WTC11 (cell line): ENCODE results near the gene CLEC20A. TPM values are rescaled to one million over a fixed set of nuclear protein-coding genes. Genes with fewer than 3 reads are reported as not detected.

Source experiments
- ATAC-seq: fragments of 200-7000 bp; cut with Tn5 transposase; 2 replicates; pipeline ENCODE4 v1.10.0; 2021; ENCODE audit warnings: mild to moderate bottlenecking, moderate library complexity
- CTCF ChIA-PET: fragments of 300-600 bp; sonication (Branson Sonifier 250); formaldehyde crosslinking; loops from one replicate; lab custom pipeline; 2021; ENCODE audit warnings: antibody characterized with exemption; lab: Charles Lee
- POLR2A ChIA-PET: fragments of 350-600 bp; sonication (Branson Sonifier 250); formaldehyde crosslinking; loops from one replicate; lab custom pipeline; 2021; ENCODE audit warnings: antibody characterized with exemption; lab: Charles Lee
- DNase-seq: peaks from one replicate; pipeline ENCODE4 v3.0.0; 2021; ENCODE audit warnings: low spot score
- H3K27ac Mint-ChIP-seq: 2 replicates; pipeline ENCODE4 v1.8.0; 2021; ENCODE audit warnings: mixed read lengths
- H3K27me3 Mint-ChIP-seq: 2 replicates; pipeline ENCODE4 v1.8.0; 2021; ENCODE audit warnings: low read depth, mild to moderate bottlenecking, moderate library complexity, mixed read lengths
- H3K36me3 Mint-ChIP-seq: 2 replicates; pipeline ENCODE4 v1.8.0; 2021; ENCODE audit warnings: mixed read lengths
- H3K4me1 Mint-ChIP-seq: 2 replicates; pipeline ENCODE4 v1.8.0; 2022; ENCODE audit warnings: mixed read lengths
- H3K4me3 Mint-ChIP-seq: 2 replicates; pipeline ENCODE4 v1.8.0; 2021; ENCODE audit warnings: mild to moderate bottlenecking, moderate library complexity, mixed read lengths
- H3K9me3 Mint-ChIP-seq: 2 replicates; pipeline ENCODE4 v1.8.0; 2021; ENCODE audit warnings: mixed read lengths
- AR ChIP-seq: fragments of 250-450 bp; sonication (Bioruptor Pico); IDR thresholded peaks from 2 replicates; pipeline ENCODE4 v1.9.0; 2021; ENCODE audit warnings: mild to moderate bottlenecking
- CTCF ChIP-seq: fragments of 200-600 bp; IDR thresholded peaks from 2 replicates; pipeline ENCODE4 v1.8.0; 2022; ENCODE audit warnings: antibody characterized with exemption
- E2F1 ChIP-seq: sonication (generic); formaldehyde crosslinking; IDR thresholded peaks from 2 replicates; pipeline ENCODE4 v1.8.0; 2022; ENCODE audit warnings: mild to moderate bottlenecking, missing genetic modification reagents
- EMX1 ChIP-seq: fragments of 250-450 bp; sonication (Bioruptor Pico); IDR thresholded peaks from 2 replicates; pipeline ENCODE4 v1.8.0; 2021; ENCODE audit warnings: mild to moderate bottlenecking
- FOXP4 ChIP-seq: sonication (generic); formaldehyde crosslinking; IDR thresholded peaks from 2 replicates; pipeline ENCODE4 v1.8.0; 2022; ENCODE audit warnings: mild to moderate bottlenecking, missing genetic modification reagents
- GRHL2 ChIP-seq: fragments of 250-450 bp; sonication (Bioruptor Pico); IDR thresholded peaks from 2 replicates; pipeline ENCODE4 v1.8.0; 2022; ENCODE audit warnings: mild to moderate bottlenecking, moderate library complexity; ENCODE audit not compliant: insufficient replicate concordance, severe bottlenecking
- HMGA2 ChIP-seq: fragments of 250-450 bp; sonication (Bioruptor Pico); IDR thresholded peaks from 2 replicates; pipeline ENCODE4 v1.4.0; 2021; ENCODE audit warnings: mild to moderate bottlenecking, moderate library complexity
- MAX ChIP-seq: sonication (generic); formaldehyde crosslinking; IDR thresholded peaks from 2 replicates; pipeline ENCODE4 v1.8.0; 2022; ENCODE audit warnings: mild to moderate bottlenecking, missing genetic modification reagents
- MXD4 ChIP-seq: fragments of 250-450 bp; sonication (Bioruptor Pico); IDR thresholded peaks from 2 replicates; pipeline ENCODE4 v1.8.0; 2021; ENCODE audit warnings: mild to moderate bottlenecking, moderate library complexity, borderline replicate concordance
- NR2C2 ChIP-seq: sonication (generic); formaldehyde crosslinking; IDR thresholded peaks from 2 replicates; pipeline ENCODE4 v1.8.0; 2022; ENCODE audit warnings: mild to moderate bottlenecking, missing genetic modification reagents
- NR3C1 ChIP-seq: sonication (generic); formaldehyde crosslinking; conservative IDR thresholded peaks from 2 replicates; pipeline ENCODE4 v1.8.1; 2023; ENCODE audit warnings: low read depth, mild to moderate bottlenecking, missing genetic modification reagents
- PRDM15 ChIP-seq: sonication (generic); formaldehyde crosslinking; IDR thresholded peaks from 2 replicates; pipeline ENCODE4 v1.8.0; 2022; ENCODE audit warnings: missing genetic modification reagents
- ZMAT4 ChIP-seq: fragments of 250-450 bp; sonication (Bioruptor Pico); IDR thresholded peaks from 2 replicates; pipeline ENCODE4 v1.9.0; 2021; ENCODE audit warnings: mild to moderate bottlenecking
- ZNF219 ChIP-seq: sonication (generic); formaldehyde crosslinking; IDR thresholded peaks from 2 replicates; pipeline ENCODE4 v1.8.0; 2023; ENCODE audit warnings: missing genetic modification reagents, mild to moderate bottlenecking, borderline replicate concordance
- ZNF396 ChIP-seq: fragments of 250-450 bp; sonication (Bioruptor Pico); IDR thresholded peaks from 2 replicates; pipeline ENCODE4 v1.8.0; 2021; ENCODE audit warnings: mild to moderate bottlenecking, moderate library complexity, borderline replicate concordance
- ZNF416 ChIP-seq: fragments of 250-450 bp; sonication (Bioruptor Pico); IDR thresholded peaks from 2 replicates; pipeline ENCODE4 v1.9.0; 2021; ENCODE audit warnings: mild to moderate bottlenecking, inconsistent platforms
- ZNF423 ChIP-seq: fragments of 250-450 bp; sonication (Bioruptor Pico); IDR thresholded peaks from 2 replicates; pipeline ENCODE4 v2.1.2; 2022; ENCODE audit warnings: mild to moderate bottlenecking, moderate library complexity
- ZNF512 ChIP-seq: sonication (generic); formaldehyde crosslinking; IDR thresholded peaks from 2 replicates; pipeline ENCODE4 v1.8.1; 2022; ENCODE audit warnings: missing genetic modification reagents, borderline replicate concordance
- ZSCAN18 ChIP-seq: fragments of 250-450 bp; sonication (Bioruptor Pico); IDR thresholded peaks from 2 replicates; pipeline ENCODE4 v2.1.2; 2022; ENCODE audit warnings: mild to moderate bottlenecking, moderate library complexity
- total RNA-seq: library from RNA; stranded (reverse); gene quantifications from 3 replicates; pipeline ENCODE4 v1.2.3, GENCODE V29; 2021

The CLEC20A gene
- total RNA-seq, 1 experiment from 2014 or later, result not detected

GRCh38 chr1:178464141-178464540, 32.6 kb downstream of the CLEC20A start (continued):
- TF ChIP-seq AR (CRISPR knock-in tag), result no peak
- no peak for TF ChIP-seq FOXP4
- no peak for TF ChIP-seq ZSCAN18 (CRISPR knock-in tag)
- no peak for TF ChIP-seq MAX
- no peak for TF ChIP-seq GRHL2 (CRISPR knock-in tag)
- no peak for TF ChIP-seq ZNF416 (CRISPR knock-in tag)
- TF ChIP-seq NR2C2 (CRISPR knock-in tag), result no peak
- no peak for TF ChIP-seq MXD4 (CRISPR knock-in tag)

- no peak for ATAC-seq
- Mint-ChIP-seq H3K36me3 (peaks cover 22% of the 10 kb centered on the region), H3K4me3 (no peak overlapping the region), H3K9me3 (no peaks in the 10 kb centered on the region), H3K4me1 (peaks cover 6% of the 10 kb centered on the region), H3K27me3 (no peaks in the 10 kb centered on the region), H3K27ac (peak overlapping the region; percentile 36; the same call in 1 of the 2 replicates)
- no peak for DNase-seq
- ChIA-PET CTCF (interaction anchor here (1.6 kb wide), 1 partner anchor 39 kb away, joined by 3 read pairs; no protein-coding TSS in a partner anchor), POLR2A (no interaction called here)
- TF ChIP-seq ZMAT4 (no peak), E2F1 (CRISPR knock-in tag) (no peak), ZNF396 (CRISPR knock-in tag) (no peak), ZNF512 (CRISPR knock-in tag) (no peak), ZNF219 (CRISPR knock-in tag) (no peak), EMX1 (CRISPR knock-in tag) (no peak), ZNF423 (CRISPR knock-in tag) (no peak), PRDM15 (no peak), NR3C1 (CRISPR knock-in tag) (no peak), CTCF (no peak), HMGA2 (no peak)
Observed at GRCh38 chr1:178461701-178462100, 35.1 kb downstream of the CLEC20A start.
